PFSK-1 (cell line): ENCODE measurements around the gene ID1.

Experiments used
- POLR2AphosphoS5 ChIP-seq: IDR thresholded peaks from 2 replicates; pipeline ENCODE4 v1.6.1; 2012; ENCODE audit warnings: low read depth, mild to moderate bottlenecking, control low read depth, low read length, moderate library complexity
- SIN3A ChIP-seq: IDR thresholded peaks from 2 replicates; pipeline ENCODE4 v1.6.1; 2012; ENCODE audit warnings: mild to moderate bottlenecking, low read length, moderate library complexity, borderline replicate concordance; ENCODE audit not compliant: insufficient read depth
- TAF1 ChIP-seq: IDR thresholded peaks from 2 replicates; pipeline ENCODE4 v1.6.1; 2012; ENCODE audit warnings: low read length, control low read depth, borderline replicate concordance; ENCODE audit not compliant: insufficient read depth
- TF ChIP-seq, protein P1 (sequence below), 2 experiments: IDR thresholded peaks; 2 replicates each; pipeline versions ENCODE4 v1.6.1 to v1.8.0; 2011 to 2012; ENCODE audit warnings: low read depth in 2 of 2, low read length in 2 of 2, control low read depth in 1 of 2, inconsistent platforms in 1 of 2, mild to moderate bottlenecking in 1 of 2, moderate library complexity in 1 of 2; ENCODE audit not compliant: insufficient read depth in 1 of 2

GRCh38 chr20:31560094-31560745 lies 44.9 kb upstream of the ID1 start:
- TF ChIP-seq POLR2AphosphoS5 (no peak), TAF1 (no peak), SIN3A (no peak)
- TF ChIP-seq, protein P1, sequence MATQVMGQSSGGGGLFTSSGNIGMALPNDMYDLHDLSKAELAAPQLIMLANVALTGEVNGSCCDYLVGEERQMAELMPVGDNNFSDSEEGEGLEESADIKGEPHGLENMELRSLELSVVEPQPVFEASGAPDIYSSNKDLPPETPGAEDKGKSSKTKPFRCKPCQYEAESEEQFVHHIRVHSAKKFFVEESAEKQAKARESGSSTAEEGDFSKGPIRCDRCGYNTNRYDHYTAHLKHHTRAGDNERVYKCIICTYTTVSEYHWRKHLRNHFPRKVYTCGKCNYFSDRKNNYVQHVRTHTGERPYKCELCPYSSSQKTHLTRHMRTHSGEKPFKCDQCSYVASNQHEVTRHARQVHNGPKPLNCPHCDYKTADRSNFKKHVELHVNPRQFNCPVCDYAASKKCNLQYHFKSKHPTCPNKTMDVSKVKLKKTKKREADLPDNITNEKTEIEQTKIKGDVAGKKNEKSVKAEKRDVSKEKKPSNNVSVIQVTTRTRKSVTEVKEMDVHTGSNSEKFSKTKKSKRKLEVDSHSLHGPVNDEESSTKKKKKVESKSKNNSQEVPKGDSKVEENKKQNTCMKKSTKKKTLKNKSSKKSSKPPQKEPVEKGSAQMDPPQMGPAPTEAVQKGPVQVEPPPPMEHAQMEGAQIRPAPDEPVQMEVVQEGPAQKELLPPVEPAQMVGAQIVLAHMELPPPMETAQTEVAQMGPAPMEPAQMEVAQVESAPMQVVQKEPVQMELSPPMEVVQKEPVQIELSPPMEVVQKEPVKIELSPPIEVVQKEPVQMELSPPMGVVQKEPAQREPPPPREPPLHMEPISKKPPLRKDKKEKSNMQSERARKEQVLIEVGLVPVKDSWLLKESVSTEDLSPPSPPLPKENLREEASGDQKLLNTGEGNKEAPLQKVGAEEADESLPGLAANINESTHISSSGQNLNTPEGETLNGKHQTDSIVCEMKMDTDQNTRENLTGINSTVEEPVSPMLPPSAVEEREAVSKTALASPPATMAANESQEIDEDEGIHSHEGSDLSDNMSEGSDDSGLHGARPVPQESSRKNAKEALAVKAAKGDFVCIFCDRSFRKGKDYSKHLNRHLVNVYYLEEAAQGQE (IDR thresholded peaks at IDR 0.05; ENCODE audit: insufficient read depth in 1 of 2, low read depth in 2 of 2, low read length in 2 of 2) = no peak
